Ovary (tissue), 3 donors: ENCODE data around the gene ANO1.

ENCODE experiments used
- EP300 ChIP-seq: sonication (generic); formaldehyde crosslinking; IDR thresholded peaks from one replicate; pipeline ENCODE4 v1.6.1; 2017; ENCODE audit warnings: antibody characterized with exemption
- POLR2A ChIP-seq: fragments of 450-650 bp; IDR thresholded peaks from one replicate; pipeline ENCODE4 v1.6.1; 2017; ENCODE audit warnings: antibody characterized with exemption, mild to moderate bottlenecking, moderate library complexity
- TF ChIP-seq, protein P1 (sequence below), 3 donors: fragments of 450-650 bp in 2 of 3; fragments of 200-600 bp in 1 of 3; IDR thresholded peaks; one replicate each; pipeline versions ENCODE4 v1.5.1 to v1.8.0; 2016 to 2022; ENCODE audit warnings: antibody characterized with exemption in 3 of 3, mild to moderate bottlenecking in 1 of 3
- donor health status: DM: no; HTN: no; CAD: no.

DNA sequence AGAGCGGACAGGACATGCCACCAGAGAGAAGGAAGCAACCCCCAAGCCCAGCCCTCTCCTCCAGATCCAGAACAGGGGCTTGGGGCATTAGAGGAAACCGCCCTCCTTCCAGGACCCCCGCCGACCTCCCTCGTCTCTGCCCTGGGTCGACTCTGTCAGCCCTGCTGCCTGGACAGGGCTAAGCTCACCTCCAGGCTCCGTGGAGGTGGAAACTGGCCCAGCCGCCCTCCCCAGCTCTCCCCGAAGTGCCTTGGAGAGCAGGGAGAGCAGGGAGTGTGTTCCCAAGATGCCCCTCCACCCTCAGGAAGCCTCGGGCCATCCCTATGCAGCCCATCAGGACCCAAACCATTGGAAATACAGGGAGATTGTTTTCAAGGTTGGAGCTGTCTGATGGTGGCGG lies 26.8 kb downstream of the ANO1 start:
- TF ChIP-seq POLR2A (no peak), EP300 (no peak)
- TF ChIP-seq, protein P1, sequence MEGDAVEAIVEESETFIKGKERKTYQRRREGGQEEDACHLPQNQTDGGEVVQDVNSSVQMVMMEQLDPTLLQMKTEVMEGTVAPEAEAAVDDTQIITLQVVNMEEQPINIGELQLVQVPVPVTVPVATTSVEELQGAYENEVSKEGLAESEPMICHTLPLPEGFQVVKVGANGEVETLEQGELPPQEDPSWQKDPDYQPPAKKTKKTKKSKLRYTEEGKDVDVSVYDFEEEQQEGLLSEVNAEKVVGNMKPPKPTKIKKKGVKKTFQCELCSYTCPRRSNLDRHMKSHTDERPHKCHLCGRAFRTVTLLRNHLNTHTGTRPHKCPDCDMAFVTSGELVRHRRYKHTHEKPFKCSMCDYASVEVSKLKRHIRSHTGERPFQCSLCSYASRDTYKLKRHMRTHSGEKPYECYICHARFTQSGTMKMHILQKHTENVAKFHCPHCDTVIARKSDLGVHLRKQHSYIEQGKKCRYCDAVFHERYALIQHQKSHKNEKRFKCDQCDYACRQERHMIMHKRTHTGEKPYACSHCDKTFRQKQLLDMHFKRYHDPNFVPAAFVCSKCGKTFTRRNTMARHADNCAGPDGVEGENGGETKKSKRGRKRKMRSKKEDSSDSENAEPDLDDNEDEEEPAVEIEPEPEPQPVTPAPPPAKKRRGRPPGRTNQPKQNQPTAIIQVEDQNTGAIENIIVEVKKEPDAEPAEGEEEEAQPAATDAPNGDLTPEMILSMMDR (IDR thresholded peaks at IDR 0.05): no peak
